CD4-positive, alpha-beta T cell treated with Interleukin-17A for 4 hours (primary cell): ENCODE data around the gene REX1BD.

ENCODE experiments used
- DNase-seq: peaks from one replicate; pipeline ENCODE4 v3.0.0-alpha.2; 2020; ENCODE audit warnings: mixed read lengths

Gene REX1BD

DNA sequence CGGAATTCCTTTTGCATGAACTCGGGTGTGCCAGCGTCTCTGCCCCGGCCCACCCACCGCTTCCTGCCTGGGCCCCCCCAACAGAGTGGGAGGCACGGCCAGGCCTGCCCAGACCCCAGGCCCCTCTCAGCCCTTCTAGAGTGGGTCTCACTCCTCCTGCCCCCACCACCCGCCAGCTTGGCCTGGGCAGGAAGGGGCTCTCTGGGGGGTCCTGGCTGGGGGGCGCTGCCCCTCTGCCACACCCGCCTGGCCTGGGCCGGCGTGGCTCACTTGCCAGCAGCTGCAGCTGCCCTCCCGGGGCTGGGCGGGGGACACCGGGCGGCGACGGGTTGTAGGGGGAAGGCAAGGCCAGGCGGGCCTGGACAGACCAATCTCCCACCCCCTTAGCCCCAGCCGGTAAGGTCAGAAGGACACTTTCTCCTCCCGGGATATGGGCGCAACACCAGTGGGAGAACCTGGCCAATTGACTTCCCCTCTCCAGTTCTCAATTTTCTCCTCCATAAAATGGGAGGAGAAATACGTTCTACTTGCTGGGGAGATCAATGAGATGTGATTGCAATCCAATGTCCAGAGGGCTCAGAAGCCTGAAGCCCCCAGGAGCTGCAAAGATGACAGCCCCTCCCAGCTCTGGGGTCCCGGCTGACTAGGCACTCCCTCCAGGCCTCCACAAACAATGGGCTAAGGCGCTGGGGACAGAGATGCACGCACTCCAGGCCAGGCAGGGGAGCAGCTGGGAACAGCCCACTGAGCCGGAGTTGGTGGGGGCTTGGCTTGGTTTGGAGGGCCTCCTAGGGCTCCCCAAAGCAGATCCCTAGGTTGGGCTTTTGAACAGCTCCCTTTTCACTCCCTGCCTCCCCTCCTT lies 15.6 kb downstream of the REX1BD start:
- DNase-seq = no peak

DNA sequence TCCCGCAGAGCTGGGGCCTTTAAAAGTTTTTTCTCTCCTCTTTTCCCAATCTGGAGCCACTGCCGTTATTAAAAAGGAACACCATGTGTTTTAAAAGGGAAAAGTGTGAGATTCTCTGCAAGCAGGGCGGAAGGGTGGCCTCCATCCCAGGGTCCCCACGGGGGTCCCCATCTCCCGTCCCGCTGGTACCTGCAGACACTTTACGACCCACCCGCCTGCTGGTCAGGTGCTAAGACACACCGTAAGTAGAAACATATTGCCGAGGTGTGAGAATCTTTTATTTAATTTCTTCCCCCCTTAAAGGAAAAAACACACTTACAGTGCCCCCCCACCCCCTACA lies 16.2 kb downstream of the REX1BD start:
- no peak for DNase-seq

DNA sequence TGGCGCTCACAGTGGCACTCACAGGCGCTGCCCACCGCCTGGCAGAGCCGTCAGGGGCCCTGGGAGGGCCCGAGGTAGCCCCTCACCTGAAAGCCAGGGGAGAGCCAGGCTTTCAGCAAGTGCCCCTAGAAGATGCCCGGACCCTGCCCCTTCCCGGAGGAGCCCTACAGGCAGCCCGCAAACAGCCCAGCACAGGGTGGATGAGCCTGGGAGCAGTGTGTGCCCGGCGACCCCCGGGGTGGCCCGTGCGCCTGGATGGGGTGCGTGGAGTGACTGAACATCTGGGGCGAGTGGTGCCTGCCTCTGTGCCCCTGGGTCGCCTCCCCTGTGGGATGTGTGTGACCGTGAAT lies 16.6 kb downstream of the REX1BD start:
- DNase-seq = no peak

DNA sequence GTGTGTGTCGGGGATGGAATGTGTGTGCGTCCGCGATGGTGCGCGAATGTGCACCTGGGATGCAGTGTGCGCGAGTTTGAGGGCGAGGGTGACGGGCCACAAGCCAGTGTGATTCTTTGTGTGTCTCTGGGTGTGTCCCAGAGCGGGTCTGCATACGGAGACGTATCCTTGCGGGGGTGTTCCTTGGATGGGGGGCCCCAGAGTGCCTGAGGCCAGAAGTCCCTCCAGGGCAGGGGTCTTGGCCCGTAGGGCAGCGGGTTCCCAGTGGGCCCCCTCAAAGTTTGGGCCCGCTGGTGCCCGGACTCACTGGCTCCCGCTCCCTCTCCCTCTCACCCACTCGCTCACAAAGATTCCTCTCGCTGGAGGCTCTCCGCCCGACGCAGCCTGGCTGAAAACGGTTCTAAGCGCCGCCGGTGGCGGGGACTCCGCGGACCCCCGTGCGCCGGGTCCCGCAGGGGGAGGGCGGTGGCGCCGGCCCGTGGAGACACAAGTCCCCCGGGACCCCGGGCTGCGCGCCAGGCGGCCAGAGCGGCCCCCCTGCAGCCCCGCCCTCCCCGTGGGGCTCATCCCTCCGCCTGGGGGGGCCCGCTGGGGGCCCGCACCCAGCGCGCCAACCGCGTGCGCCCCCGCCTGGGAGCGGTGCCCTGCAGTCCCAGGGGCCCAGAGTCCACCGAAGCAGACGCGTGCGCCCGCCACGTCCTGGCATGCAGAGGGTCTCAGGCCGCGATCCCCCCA lies 17.1 kb downstream of the REX1BD start:
- DNase-seq = no peak

DNA sequence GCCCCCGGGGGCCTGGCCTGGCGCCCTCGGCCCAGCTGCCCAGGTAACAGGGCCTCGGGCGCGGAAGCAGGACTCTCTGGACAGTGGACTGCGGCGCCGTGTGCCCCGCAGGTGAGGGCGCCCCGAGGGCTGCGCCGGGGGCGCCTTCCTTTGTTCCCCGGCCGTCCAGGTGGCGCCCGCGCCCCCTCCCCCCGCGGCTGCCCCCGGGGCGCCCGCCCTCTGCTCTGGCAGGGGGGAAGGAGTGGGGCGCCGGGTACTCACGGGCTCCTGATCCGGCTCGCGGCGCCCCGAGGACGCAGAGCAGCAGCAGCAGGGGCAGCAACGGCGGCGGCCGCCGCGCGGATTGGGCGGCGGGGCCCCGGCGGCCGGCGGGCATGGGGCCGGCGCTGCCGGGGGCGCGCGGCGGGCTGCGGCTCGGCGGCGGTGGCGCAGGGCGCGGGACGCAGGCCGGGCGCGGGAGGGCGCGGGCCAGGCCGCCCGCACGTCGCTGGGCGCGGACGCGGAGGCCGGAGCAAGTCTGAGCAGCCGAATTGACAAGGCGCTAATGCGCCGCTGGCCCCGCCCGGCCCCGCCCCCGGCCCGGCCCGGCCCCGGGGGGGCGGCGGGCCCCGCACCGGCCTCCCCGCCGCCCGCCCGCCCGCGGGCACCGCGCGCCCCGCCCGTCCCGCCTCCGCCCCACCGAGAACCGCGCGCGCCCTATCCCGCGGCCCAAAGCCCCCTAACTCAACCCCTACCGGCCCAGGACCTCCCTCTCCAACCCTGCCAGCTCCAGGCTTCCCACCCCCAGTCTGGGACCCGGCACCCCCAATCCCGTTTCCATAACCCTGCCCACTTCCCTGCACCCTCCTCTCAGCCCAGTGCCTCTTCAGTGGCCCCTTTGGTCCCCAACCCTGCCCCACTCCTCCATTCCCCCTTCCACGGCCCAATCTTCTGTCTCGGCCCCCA lies 18.0 kb downstream of the REX1BD start, which contains the start of gene CRLF1:
Gene CRLF1, minus strand, starts transcription at position 519 of the 945 bp plus-strand sequence. Its CDS starts 143 bp downstream, at position 376.
- no peak for DNase-seq

DNA sequence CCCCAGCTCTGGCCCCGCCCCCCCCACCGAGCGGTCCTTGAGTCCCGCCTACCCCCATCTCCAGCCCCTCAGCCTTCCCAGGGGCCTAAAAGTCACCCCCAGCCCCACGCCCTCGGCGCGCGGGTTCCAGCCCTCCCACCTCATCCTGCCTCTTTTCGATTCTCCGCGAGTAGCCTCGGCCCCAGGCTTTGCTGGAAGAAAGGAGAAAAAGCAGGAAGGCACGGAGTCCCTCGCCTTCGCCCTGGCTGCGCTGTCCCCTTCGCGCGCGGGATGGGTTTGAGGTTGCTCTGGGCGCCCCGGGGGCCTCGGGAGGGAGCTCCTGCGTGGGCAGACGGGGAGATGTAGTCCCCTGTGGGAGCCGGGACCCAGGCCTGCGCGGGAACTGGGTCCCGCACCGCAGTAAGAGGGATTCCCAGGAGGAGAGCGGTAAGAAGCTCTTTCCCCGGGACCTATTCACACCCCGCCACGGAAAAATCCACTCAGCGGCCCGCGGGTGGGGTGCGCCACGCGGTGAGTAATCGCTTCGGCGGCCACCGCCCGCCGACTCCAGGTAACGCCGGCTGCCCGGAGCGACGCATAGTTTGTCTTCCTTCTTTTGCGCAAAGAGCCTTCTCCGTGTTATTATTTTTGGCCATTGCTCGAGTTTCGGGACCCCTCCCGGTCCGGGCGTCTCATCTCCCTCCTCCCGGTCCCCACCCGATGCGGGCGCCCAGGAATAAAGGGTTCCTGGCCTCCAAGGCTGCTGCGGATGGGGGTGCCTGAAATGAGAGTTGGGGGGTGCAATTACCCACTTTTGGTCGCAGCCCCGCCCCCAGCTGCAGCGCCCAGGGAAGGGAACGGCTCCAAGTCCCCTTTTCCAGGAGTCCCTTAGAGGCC lies 18.9 kb downstream of the REX1BD start:
- no peak for DNase-seq

DNA sequence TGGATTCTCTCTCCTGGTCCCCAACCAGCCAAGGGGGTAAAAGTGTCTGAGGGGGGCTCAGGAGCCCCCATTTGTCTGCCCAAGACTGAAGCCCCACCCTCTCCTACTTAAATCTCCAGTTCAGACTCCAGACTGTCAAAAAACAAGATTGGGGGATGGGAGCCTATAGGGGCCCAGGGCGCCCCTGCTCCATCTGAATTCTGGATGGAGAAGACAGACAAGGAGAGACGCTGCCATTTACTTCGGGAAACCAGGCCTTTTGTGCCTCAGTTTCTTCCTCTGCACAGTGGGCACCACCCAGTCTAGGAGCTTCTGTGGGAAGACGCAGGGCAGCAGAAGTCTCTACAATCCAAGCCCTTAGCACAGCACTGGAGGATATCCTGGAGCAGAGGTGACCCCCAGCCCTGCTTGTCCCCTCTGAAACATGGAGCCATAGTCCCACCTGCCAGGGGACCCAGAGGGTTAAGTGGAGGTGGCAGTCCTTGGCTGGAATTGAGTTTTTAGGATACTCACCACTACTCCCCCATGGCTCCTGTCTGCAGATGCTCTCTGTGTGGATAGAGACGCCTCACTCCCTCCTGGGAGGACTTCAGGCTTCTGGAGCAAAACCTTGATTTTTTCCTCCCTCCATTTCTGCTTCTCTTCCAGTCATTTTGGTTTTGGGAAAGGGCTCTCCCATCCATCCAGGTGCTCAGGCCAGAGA lies 19.7 kb downstream of the REX1BD start:
- no peak for DNase-seq

DNA sequence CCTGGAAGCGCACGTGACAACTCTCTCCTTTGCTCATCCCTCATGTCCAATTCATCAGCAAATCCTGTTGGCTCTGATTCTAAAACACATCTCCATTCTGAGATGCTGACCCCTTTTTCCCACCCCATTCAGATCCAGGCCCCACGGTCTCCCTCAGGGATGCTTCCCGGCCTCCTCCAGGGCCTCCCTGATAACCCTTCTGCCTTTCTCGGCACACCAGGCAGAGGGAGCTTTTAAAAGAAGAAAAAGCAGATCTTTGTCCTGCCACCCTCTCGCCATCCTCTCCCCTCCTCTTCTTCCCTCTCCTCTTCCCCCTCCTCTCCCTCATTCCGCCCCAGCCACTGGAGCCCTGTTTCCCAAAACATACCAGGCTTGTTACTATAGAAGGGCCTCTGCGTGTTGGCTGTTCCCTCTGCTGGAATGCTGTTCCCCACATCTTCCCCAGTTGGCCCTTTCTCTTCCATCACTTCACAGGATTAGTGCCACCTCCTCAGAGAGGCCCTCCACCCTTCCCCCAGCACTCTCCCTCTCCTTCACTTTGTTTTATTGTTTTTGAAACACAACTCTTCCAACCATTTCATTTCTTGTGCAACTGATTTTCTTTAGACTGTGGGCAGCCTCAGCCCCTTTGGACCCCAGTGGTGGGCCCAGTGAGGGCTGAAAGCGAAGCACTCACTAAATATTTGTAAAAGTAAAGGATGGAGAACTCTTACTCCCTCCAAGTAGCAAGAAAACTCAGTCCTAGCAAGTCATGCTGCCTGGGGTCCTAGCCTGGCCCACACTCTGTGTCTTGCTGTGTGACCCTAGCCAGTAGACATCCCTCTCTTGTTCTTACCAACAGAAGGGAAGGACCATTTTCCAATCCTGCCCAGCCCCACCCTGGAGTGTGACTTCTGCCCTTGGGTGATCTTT lies 20.5 kb downstream of the REX1BD start:
- DNase-seq = no peak

DNA sequence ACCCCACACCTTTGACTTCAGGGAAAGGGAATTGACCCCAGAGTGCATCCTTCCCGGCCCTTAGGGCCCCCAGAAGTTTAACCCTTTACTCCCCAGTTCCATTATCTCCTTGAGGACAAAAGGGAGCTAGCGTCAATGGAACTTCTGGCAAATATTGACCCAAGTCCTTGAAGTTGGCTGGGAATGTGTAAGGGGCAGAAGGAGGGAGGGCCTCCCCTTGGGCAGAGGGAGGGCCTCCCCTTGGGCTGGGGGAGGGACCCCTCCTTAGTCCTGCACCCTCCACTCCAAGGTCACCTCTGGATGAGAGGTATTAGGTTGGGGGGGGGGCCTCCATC lies 21.1 kb downstream of the REX1BD start:
- no peak for DNase-seq

DNA sequence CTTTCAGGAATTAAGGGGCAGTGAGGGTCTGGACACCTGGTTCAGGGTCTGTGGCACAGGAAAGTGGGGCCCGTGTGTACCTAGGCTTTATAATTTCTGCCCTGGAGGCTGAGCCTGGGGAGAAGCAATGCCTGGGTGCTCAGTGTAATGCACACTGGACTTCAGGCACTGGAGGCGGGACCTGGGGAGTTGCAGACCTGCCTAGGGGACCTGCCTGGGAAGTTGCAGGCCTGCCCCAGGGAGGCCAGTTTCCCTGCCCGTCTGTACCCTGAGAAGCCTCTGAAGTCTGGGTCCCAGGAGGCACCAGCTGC lies 21.6 kb downstream of the REX1BD start:
- DNase-seq = no peak

DNA sequence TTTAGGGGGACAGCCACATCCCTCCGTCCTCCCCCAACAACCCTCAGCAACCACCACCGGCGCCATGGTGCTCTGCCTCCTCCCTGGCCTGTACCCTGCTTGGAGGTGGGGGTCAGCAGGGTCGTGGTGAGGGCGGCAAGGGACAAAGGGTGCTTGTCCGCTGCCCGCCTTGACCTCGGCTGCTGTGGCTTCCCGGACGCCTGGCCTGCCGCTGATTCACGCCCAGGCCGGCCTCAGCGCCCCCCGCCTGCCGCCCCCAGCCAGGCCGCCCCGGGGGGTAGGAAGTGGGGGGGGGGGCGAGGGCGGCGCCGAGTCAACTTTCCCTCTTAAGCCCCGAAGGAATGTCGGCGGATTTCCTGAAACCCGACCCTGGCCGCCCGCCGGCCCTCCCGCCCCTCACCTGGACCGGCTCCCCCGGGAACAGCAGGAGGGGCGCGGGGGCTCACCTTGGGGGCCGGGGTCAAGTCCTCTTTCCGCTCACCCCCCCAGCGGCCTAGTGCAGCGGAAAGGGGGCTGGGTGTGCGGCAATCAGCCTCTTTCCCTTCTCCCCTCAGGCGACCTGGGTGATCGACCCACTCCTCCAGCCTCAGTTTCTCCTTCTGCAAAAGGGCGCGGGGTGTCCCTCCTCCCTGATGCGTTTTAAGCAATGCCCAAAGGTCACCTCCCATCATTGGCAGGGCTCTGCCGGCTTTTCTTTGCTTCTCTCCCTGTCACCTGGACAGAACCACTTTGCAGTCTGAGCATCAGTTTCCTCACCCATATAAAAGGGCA lies 22.1 kb downstream of the REX1BD start:
- no peak for DNase-seq

DNA sequence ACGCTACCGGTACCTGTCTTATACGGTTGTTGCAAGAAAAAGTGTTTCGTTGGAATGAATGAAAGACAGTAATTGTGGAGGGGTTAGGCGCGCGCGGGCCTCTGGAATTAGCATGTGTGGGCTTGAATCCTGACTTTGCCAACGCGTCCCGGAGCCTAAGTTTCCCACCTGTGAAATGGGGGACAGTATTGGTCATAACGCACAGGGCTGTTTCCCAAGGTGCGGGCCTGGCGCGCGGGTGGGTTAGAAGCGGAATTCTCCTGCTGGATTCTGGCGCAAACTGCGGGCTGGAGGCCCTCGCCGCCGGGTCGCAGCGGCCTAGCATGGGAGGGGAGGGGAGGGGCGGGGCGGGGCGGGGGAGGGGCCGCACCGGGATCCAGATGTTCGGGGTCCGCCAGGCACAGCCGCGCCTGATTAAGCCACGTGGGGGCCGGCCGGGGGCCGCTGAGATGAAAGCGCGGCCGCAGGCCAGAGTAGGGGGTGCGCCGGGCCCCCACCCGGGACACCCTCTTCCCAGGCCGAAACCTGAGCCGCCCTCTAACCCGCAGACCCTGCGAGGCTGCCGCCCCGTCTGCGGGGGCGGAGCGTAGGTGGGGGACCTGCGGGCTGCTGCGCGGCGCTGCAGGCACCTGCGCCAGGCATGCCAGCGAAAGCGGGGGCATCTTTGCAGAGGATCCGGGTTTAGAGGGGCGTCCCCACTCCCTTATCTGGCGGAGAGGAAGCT lies 22.9 kb downstream of the REX1BD start:
- DNase-seq = peak; percentile 44

DNA sequence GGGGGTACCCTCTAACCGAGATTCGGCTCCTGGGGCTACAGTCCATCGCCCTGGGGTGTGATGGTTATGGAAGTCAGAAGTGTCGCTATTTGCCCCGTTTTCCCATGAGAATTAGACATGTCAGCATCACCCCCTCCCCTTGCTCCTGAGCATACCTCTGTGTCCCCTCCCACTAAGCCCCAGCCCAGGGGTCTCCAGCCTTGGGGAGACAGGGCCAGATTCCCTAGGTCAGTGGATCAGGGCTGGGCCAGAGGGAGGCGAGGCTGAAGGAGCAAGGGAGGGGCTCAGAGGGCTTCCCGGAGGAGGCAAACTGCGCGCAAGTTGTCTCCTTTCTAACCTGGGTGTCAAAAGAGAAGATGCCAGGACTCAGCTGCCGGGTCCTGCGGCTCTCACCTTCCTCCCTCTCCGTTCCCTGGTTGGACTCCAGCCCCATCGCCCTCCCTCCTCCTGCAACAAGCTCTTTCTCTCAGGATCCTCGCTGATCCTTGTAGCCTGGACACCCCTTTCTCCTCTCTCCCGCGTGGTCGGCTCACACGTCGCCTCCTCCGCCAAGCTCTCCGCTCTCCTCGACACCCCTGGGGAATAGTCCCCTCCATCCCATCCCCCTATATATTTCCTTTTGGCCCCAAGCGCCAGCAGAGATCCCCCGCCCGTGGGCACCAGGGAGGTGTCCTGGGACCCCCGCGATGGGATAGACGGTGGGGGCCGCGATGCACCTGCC lies 23.6 kb downstream of the REX1BD start:
- no peak for DNase-seq

DNA sequence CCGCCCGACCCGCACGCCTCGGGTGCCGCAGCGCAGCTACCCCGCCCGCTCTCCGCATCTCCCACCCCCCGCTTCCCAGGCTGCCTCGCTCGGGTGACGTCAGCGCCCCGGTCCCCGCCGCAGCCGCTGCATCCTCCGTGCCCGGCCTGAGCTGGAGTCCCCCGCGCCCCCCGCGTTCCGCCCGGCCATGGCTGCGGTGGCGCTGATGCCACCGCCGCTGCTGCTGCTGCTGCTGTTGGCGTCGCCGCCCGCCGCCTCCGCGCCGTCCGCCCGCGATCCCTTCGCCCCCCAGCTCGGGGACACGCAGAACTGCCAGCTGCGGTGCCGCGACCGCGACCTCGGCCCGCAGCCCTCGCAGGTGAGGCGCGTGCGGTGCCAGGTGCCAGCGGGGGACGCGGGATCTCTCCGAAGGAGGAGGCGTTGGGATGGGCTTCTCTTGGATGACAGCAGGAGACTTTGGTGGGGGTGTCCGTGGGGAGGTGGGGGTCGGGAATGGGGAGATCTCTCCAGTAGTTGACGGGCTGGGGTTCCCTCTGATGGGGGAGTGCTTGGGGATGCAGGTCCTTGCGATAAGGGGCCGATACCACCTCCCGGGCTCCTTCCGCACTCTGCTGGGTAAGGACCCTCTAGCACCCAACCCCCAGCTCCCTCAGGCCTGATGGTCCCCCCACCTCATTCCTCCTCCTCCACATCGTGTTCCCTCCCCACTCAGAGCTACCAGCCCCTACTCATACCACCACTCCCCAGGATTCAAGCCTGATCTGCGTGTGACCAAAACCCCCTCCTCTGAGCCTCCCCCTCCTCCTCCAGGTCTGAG lies 24.4 kb downstream of the REX1BD start, which contains the start of gene TMEM59L:
Gene TMEM59L, plus strand, starts transcription at position 99 of the 817 bp plus-strand sequence. Its CDS starts 89 bp downstream, at position 188.
- DNase-seq = peak; percentile 72

DNA sequence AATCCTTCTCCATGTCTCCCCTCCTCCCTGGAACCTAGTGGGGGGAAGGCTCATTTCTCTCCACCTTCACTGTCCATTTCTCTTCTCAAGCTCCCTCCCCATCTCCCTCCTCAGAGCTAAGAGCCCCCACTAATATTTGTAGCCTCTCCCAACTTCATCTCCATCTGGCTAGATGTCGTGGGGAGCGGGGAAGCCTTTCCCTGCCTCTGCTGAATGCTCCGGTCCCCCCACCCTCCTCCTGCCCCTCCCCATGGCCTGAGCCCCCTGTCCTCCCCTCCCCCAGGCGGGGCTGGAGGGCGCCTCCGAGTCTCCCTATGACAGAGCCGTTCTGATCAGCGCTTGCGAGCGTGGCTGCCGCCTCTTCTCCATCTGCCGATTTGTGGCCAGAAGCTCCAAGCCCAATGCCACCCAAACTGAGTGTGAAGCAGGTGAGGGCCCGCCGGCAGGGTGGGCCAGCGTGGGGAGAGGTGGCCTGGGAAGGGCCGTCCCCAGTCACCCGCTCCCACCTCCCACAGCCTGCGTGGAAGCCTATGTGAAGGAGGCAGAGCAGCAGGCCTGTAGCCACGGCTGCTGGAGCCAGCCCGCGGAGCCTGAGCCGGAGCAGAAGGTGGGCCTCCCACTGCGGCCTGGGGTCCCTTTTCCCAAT lies 25.1 kb downstream of the REX1BD start:
- DNase-seq = no peak

DNA sequence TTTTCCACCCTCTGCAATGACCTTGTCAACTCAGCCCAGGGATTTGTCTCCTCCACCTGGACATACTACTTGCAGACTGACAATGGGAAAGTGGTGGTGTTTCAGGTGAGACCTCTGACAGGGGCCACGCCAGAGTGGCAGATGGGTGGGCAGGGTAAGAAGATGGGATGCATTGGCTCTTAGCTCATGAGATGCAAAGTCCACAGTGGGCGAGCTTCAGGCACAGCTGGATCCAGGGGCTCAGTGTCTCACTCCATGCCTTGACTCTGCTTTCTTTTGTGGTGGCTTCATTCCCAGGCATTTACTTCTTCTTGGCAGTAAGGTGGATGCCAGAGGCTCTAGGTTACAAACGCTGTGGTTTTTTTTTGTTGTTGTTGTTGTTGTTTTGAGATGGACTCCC lies 27.4 kb downstream of the REX1BD start:
- no peak for DNase-seq

DNA sequence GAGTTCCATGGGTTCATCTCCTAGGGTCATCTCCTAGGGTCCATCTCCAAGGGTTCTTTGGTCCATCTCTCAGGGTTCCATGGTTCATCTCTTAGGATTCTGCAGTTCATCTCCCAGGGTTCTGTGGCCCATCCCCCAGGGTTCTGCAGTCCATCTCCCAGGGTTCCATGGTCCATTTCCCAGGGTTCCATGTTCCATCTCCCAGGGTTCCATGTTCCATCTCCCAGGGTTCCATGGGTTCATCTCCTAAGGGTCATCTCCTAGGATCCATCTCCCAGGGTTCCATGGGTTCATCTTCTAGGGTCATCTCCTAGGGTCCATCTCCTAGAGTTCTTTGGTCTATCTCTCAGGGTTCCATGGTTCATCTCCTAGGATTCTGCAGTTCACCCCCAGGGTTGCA lies 29.0 kb downstream of the REX1BD start:
- no peak for DNase-seq
